ENCODE measurements around the gene DEAF1.
"Not testable (repeated sequence)": the region's sequence is repeated elsewhere in the genome, so short reads cannot be mapped to it uniquely, and the experiment has no call there.

The DEAF1 gene

GRCh38 chr11:691710-692590 is 3.1 kb downstream of the DEAF1 start:
- no peak overlapping the region for H2BK120ac ChIP-seq (ENCODE audit: low read depth, low read length)
- no peak overlapping the region for H3K4me2 ChIP-seq (ENCODE audit: low read length, poor library complexity, severe bottlenecking)
- no peak overlapping the region for H3K9ac ChIP-seq (ENCODE audit: low read length)
- H3K4me3 ChIP-seq (ENCODE audit: insufficient read depth in 1 of 2, low read depth in 1 of 2, low read length in 2 of 2) = no peak overlapping the region
- H3K4ac ChIP-seq (ENCODE audit: low read depth in 1 of 2, low read length in 2 of 2) = peak overlapping the region in 1 of 2 experiments; percentile 13
- H3K36me3 ChIP-seq (ENCODE audit: control insufficient read depth in 1 of 2, insufficient read depth in 2 of 2, low read depth in 1 of 2, low read length in 2 of 2) = peaks cover 26 to 29% of the 10 kb centered on the region in 2 experiments
- H2AK5ac ChIP-seq (ENCODE audit: low read length, severe bottlenecking) = no peak overlapping the region
- H4K91ac ChIP-seq (ENCODE audit: low read length) = peak overlapping the region; percentile 18
- H3K27ac ChIP-seq (ENCODE audit: low read length, poor library complexity, severe bottlenecking) = no peak overlapping the region
- no peak overlapping the region for H4K8ac ChIP-seq (ENCODE audit: low read length)
- H2BK12ac ChIP-seq (ENCODE audit: low read length in 2 of 2) = no peak overlapping the region
- no peak for DNase-seq
- H2AFZ ChIP-seq (ENCODE audit: low read depth, low read length) = no peak overlapping the region
- no peak overlapping the region for H3K23ac ChIP-seq (ENCODE audit: low read length in 2 of 2)
- peak overlapping the region in 1 of 2 experiments; percentile 42 for H3K14ac ChIP-seq (ENCODE audit: low read length in 2 of 2)
- 95% methylated on average over 18 of the region's 18 CpGs for WGBS
- H3K4me1 ChIP-seq (ENCODE audit: control insufficient read depth, insufficient read depth, low read depth, low read length) = peaks cover 44% of the 10 kb centered on the region
- H3K9me3 ChIP-seq (ENCODE audit: control insufficient read depth, low read length) = no peaks in the 10 kb centered on the region
- no peaks in the 10 kb centered on the region for H3K27me3 ChIP-seq (ENCODE audit: control insufficient read depth in 1 of 2, insufficient read depth in 1 of 2, low read length in 2 of 2)
- no peak overlapping the region for H3K18ac ChIP-seq (ENCODE audit: low read depth in 1 of 2, low read length in 2 of 2)
- no peak overlapping the region for H2BK15ac ChIP-seq (ENCODE audit: low read depth, poor library complexity, severe bottlenecking)
- H3K79me1 ChIP-seq (replicated peaks; ENCODE audit: low read length, poor library complexity, severe bottlenecking) = peaks cover 21% of the 10 kb centered on the region
- no peak overlapping the region for H2BK5ac ChIP-seq (ENCODE audit: low read depth, low read length, poor library complexity, severe bottlenecking)

- WGBS = 78% methylated on average over 26 of the region's 27 CpGs
These were observed 4.0 kb downstream of the DEAF1 start for GRCh38 chr11:690738-691633.

GRCh38 chr11:690244-690643 is 4.8 kb downstream of the DEAF1 start:
- Histone ChIP-seq H3K36me3 (ENCODE audit: control insufficient read depth in 1 of 2, insufficient read depth in 2 of 2, low read depth in 1 of 2, low read length in 2 of 2) (peaks cover 38 to 41% of the 10 kb centered on the region in 2 experiments), H3K4me1 (ENCODE audit: control insufficient read depth, insufficient read depth, low read depth, low read length) (peaks cover 41% of the 10 kb centered on the region), H3K79me1 (replicated peaks; ENCODE audit: low read length, poor library complexity, severe bottlenecking) (peaks cover 26% of the 10 kb centered on the region)
- H3K27ac ChIP-seq (ENCODE audit: low read length, poor library complexity, severe bottlenecking); H3K27me3 ChIP-seq (ENCODE audit: control insufficient read depth in 1 of 2, insufficient read depth in 1 of 2, low read length in 2 of 2); H4K8ac ChIP-seq (ENCODE audit: low read length); H3K9me3 ChIP-seq (ENCODE audit: control insufficient read depth, low read length); DNase-seq; H3K18ac ChIP-seq (ENCODE audit: low read depth in 1 of 2, low read length in 2 of 2); H2AFZ ChIP-seq (ENCODE audit: low read depth, low read length); H4K91ac ChIP-seq (ENCODE audit: low read length); H2BK12ac ChIP-seq (ENCODE audit: low read length in 2 of 2); H3K9ac ChIP-seq (ENCODE audit: low read length); H3K4ac ChIP-seq (ENCODE audit: low read depth in 1 of 2, low read length in 2 of 2); H3K23ac ChIP-seq (ENCODE audit: low read length in 2 of 2); H2BK5ac ChIP-seq (ENCODE audit: low read depth, low read length, poor library complexity, severe bottlenecking); H3K4me2 ChIP-seq (ENCODE audit: low read length, poor library complexity, severe bottlenecking); H3K4me3 ChIP-seq (ENCODE audit: insufficient read depth in 1 of 2, low read depth in 1 of 2, low read length in 2 of 2); H2AK5ac ChIP-seq (ENCODE audit: low read length, severe bottlenecking); H2BK120ac ChIP-seq (ENCODE audit: low read depth, low read length); H3K14ac ChIP-seq (ENCODE audit: low read length in 2 of 2); H2BK15ac ChIP-seq (ENCODE audit: low read depth, poor library complexity, severe bottlenecking): not testable (repeated sequence)
- WGBS = 100% methylated on average over 3 of the region's 3 CpGs

More at GRCh38 chr11:690738-691633, 4.0 kb downstream of the DEAF1 start:
- H3K23ac ChIP-seq (ENCODE audit: low read length in 2 of 2) = no peak overlapping the region
- H4K91ac ChIP-seq (ENCODE audit: low read length) = no peak overlapping the region
- no peak overlapping the region for H3K4me3 ChIP-seq (ENCODE audit: insufficient read depth in 1 of 2, low read depth in 1 of 2, low read length in 2 of 2)
- H3K14ac ChIP-seq (ENCODE audit: low read length in 2 of 2) = no peak overlapping the region
- peaks cover 26% of the 10 kb centered on the region for H3K79me1 ChIP-seq (replicated peaks; ENCODE audit: low read length, poor library complexity, severe bottlenecking)
- H3K4ac ChIP-seq (ENCODE audit: low read depth in 1 of 2, low read length in 2 of 2) = no peak overlapping the region
- H2BK5ac ChIP-seq (ENCODE audit: low read depth, low read length, poor library complexity, severe bottlenecking) = no peak overlapping the region
- H2AK5ac ChIP-seq (ENCODE audit: low read length, severe bottlenecking) = peak overlapping the region; percentile 12
- peaks cover 35 to 36% of the 10 kb centered on the region in 2 experiments for H3K36me3 ChIP-seq (ENCODE audit: control insufficient read depth in 1 of 2, insufficient read depth in 2 of 2, low read depth in 1 of 2, low read length in 2 of 2)
- H2BK120ac ChIP-seq (ENCODE audit: low read depth, low read length) = no peak overlapping the region
- no peaks in the 10 kb centered on the region for H3K27me3 ChIP-seq (ENCODE audit: control insufficient read depth in 1 of 2, insufficient read depth in 1 of 2, low read length in 2 of 2)
- H2BK12ac ChIP-seq (ENCODE audit: low read length in 2 of 2) = no peak overlapping the region
- no peak overlapping the region for H2BK15ac ChIP-seq (ENCODE audit: low read depth, poor library complexity, severe bottlenecking)
- H3K18ac ChIP-seq (ENCODE audit: low read depth in 1 of 2, low read length in 2 of 2) = no peak overlapping the region
- peaks cover 41% of the 10 kb centered on the region for H3K4me1 ChIP-seq (ENCODE audit: control insufficient read depth, insufficient read depth, low read depth, low read length)
- no peak for DNase-seq
- no peaks in the 10 kb centered on the region for H3K9me3 ChIP-seq (ENCODE audit: control insufficient read depth, low read length)
- no peak overlapping the region for H3K27ac ChIP-seq (ENCODE audit: low read length, poor library complexity, severe bottlenecking)
- H4K8ac ChIP-seq (ENCODE audit: low read length) = no peak overlapping the region
- no peak overlapping the region for H3K9ac ChIP-seq (ENCODE audit: low read length)
- H3K4me2 ChIP-seq (ENCODE audit: low read length, poor library complexity, severe bottlenecking) = no peak overlapping the region
- H2AFZ ChIP-seq (ENCODE audit: low read depth, low read length) = no peak overlapping the region

- H3K4me1 ChIP-seq (ENCODE audit: control insufficient read depth, insufficient read depth, low read depth, low read length) = peaks cover 40% of the 10 kb centered on the region
- H4K8ac ChIP-seq (ENCODE audit: low read length) = no peak overlapping the region
- H2AFZ ChIP-seq (ENCODE audit: low read depth, low read length) = no peak overlapping the region
- no peak overlapping the region for H3K4me3 ChIP-seq (ENCODE audit: insufficient read depth in 1 of 2, low read depth in 1 of 2, low read length in 2 of 2)
- no peaks in the 10 kb centered on the region for H3K27me3 ChIP-seq (ENCODE audit: control insufficient read depth in 1 of 2, insufficient read depth in 1 of 2, low read length in 2 of 2)
- peak overlapping the region; percentile 56 for H3K27ac ChIP-seq (ENCODE audit: low read length, poor library complexity, severe bottlenecking)
- no peaks in the 10 kb centered on the region for H3K9me3 ChIP-seq (ENCODE audit: control insufficient read depth, low read length)
- no peak overlapping the region for H3K4me2 ChIP-seq (ENCODE audit: low read length, poor library complexity, severe bottlenecking)
- no peak for DNase-seq
- H2BK120ac ChIP-seq (ENCODE audit: low read depth, low read length) = no peak overlapping the region
- 90% methylated on average over 7 of the region's 7 CpGs for WGBS
- peak overlapping the region; percentile 44 for H2AK5ac ChIP-seq (ENCODE audit: low read length, severe bottlenecking)
- no peak overlapping the region for H2BK15ac ChIP-seq (ENCODE audit: low read depth, poor library complexity, severe bottlenecking)
- no peak overlapping the region for H3K23ac ChIP-seq (ENCODE audit: low read length in 2 of 2)
- H3K36me3 ChIP-seq (ENCODE audit: control insufficient read depth in 1 of 2, insufficient read depth in 2 of 2, low read depth in 1 of 2, low read length in 2 of 2) = peaks cover 45 to 47% of the 10 kb centered on the region in 2 experiments
- peaks cover 28% of the 10 kb centered on the region for H3K79me1 ChIP-seq (replicated peaks; ENCODE audit: low read length, poor library complexity, severe bottlenecking)
- no peak overlapping the region for H3K18ac ChIP-seq (ENCODE audit: low read depth in 1 of 2, low read length in 2 of 2)
- no peak overlapping the region for H3K14ac ChIP-seq (ENCODE audit: low read length in 2 of 2)
- no peak overlapping the region for H3K9ac ChIP-seq (ENCODE audit: low read length)
- no peak overlapping the region for H3K4ac ChIP-seq (ENCODE audit: low read depth in 1 of 2, low read length in 2 of 2)
- H4K91ac ChIP-seq (ENCODE audit: low read length) = no peak overlapping the region
- H2BK12ac ChIP-seq (ENCODE audit: low read length in 2 of 2) = no peak overlapping the region
- H2BK5ac ChIP-seq (ENCODE audit: low read depth, low read length, poor library complexity, severe bottlenecking) = no peak overlapping the region
These were observed 5.4 kb downstream of the DEAF1 start for GRCh38 chr11:689625-690024.
